Astrocyte of the hippocampus (primary cell): ENCODE measurements around the gene ASCC3.
"Not testable (repeated sequence)": the region's sequence is repeated elsewhere in the genome, so short reads cannot be mapped to it uniquely, and the experiment has no call there.

Source experiments
- DNase-seq: peaks from one replicate; pipeline ENCODE4 v3.0.0; 2011; ENCODE audit warnings: low read depth, low spot score

ASCC3 gene

DNA sequence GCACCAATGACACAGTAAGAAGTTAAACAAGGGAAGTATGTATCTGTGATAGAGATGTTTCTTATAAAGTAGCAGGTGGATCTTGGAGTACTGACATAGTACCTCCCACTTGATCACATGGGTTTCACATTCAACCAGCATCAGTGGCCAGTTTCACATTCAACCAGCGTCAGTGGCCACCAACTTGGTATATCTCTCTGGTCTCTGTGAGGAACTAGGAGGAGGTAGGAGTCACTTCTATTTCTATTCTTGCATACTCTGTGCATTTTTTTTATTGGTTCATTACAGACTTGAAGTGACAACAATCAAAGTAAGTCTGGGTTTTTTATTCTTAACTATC is 216.1 kb downstream of the ASCC3 start:
- DNase-seq: peak; percentile 9

DNA sequence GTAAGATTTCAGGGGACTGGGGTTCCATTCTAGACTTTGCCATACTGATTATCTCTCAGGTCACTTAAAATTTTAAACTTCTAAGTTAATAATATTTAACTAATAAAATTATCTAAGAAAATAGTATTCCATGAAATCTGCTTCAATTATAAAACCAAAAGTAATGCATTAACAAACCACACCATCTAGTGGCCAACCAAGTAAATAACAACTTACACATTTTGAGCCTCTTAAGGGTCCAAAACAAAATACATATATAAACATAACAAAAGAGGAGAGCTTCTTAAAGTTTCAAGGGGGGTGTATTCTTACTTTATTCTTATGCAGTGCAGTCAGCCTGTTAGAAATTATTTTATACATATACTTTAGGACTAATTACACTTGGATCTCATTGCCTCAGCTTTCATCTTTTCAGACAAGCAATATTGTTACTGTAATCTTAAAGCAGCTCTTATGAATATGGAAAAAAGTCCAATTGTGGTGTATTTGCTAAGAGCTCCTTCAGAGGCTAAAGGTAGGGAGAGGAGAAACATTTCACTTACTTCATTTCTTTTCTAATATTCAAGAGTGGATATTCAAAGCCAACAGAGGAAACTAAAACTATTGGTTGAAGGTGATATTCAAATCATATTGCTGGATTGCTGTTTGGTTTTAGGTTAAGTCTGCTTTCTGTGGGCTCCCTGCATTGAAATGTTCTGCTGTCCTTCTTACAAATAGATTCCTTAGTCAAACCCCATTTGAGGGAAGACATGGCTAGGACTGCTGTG is 216.7 kb downstream of the ASCC3 start:
- DNase-seq: peak; percentile 38

DNA sequence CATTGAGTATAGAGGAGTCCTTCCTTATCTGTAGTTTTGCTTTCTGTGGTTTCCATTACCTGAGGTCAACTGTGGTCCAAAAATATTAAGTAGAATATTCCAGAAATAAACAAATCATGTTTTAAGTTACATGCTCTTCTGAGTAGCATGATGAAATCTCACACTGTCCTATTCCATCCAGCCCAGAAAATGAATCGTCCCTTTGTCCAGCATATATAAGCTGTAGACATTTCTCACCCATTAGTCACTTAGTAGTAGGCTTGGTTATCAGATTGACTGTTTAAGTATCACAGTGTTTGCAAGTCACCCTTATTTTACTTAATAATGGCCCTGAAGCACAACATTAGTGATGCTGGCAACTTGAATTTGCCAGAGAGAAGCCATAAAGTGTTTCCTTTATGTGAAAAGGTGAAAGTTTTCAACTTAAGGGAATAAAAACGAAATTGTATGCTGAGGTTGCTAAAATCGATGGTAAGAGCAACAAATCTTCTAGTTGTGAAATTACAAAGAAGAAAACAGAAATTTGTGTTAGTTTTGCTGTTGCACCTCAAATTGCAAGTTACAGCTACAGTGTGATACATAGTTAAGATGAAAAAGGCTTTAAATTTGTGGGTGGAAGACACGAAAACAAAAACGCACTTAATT is 217.8 kb downstream of the ASCC3 start:
- peak; percentile 54 for DNase-seq

DNA sequence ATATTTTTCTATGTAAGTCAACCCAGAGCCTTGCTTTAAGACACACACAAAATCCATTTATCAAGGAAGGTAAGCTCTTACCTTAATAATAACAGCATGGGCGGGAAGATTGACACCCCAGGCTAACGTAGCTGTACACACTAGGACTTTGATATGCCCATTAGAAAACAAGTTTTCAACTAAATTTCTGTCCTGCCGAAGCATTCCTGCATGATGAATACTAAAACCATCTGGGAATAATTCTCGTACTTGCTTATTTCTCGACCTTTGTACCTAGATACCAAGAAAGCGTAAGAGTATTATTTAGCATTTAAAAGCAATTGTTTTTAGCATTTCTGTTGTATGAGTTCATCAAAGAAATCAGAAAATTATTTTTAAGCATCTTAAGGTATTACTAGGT is 218.9 kb downstream of the ASCC3 start:
- DNase-seq: no peak

DNA sequence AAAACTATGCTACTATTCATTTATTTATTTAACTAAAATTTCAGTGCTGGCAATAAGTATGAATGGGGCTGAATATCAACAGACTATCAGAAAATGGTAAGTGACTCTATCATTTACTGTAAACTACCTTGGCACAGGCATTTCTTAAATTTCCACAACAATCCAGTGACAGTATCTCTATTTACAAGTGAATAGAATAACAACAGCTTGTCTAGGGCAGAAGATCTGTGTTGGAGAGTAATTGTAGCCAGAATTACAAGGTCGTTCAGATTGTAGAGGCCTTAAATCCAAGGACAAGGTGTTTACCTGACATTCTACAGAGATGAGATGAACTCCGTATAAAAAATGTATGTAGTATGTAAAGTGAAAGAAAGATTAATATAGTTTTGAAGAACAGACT is 222.6 kb downstream of the ASCC3 start:
- DNase-seq: no peak

DNA sequence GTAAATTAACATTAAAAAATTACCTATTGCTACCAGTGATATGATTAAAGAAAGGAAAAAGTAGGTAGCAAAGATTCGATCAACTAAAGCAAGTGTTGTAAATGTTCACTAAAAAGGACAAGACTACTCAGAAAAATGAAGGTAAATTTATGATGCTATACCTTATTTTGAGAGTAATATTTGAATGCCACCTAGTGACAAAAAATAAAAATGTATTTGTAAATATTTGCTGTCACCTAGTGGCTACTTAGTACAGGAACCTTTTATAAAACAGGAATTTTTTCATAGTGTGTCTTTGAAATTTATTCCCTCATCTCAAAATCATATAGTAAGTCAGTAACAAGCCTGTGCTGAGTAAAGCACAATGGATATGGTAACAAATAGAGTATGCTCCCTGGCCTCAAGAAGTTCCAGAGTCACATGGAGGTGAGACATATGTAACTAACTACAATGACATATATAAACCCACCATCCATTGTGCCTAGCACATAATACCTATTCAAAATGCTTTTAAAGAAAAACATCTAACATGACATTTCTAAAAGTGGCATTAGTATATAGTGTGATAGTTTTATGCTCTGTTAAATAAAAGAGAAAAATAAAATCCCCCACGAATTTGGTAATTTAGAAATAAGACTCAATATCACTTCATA is 223.3 kb downstream of the ASCC3 start:
- DNase-seq: no peak

DNA sequence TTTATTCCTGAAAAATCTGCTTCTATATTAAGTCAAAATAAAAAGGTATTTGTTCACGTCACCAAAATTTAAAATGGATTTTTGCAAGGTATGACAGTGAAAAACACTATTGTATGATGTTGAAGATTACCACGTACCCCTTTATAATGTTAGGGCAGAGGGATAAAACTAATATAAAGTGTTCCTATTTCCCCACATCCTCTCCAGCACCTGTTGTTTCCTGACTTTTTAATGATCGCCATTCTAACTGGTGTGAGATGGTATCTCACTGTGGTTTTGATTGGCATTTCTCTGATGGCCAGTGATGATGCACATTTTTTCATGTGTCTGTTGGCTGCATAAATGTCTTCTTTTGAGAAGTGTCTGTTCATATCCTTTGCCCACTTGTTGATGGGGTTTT is 240.0 kb downstream of the ASCC3 start:
- not testable (repeated sequence) for DNase-seq

DNA sequence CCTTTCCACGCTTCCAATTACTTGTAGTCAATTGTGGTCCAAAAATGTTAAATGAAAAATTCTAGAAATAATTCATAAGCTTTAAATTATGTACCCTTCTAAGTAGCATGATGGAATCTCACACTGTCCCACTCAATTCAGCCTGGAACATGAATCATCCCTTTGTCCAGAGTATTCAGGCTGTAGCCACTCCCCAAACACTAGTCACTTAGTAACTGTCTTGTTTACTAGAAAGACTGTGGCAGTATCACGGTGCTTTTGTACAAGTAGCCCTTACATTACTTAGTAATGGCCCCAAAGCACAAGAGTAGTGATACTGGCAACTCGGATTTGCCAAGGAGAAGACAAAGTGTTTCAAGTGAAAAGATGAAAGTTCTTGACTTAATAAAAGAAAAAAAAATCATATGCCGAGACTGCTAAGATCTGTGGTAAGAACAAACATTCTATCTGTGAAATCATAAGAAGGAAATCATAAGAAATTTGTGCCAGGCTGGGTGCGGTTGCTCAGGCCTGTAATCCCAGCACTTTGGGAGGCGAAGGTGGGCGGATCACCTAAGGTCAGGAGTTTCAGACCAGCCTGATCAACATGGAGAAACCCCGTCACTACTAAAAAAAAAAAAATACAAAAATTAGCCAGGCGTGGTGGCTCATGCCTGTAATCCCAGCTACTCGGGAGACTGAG is 247.9 kb downstream of the ASCC3 start:
- peak; percentile 77 for DNase-seq

DNA sequence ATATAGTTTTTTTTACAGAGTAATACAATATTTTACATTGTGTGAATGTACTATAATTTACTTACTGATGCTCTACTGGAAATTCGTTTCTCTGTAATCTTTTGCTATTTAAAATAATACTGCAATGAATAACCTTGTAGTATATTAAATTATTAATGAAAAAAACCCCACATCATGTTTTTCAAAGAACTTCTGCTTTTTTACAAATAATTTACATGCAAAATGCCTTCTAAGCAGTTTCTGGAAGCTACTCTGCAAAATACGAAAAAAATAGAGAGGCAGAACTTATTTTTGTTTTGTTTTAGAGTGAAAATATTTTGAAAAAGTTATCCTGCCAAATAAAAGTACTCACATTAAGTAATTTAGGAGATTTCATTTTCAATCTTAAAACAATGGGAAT is 250.6 kb downstream of the ASCC3 start:
- no peak for DNase-seq

DNA sequence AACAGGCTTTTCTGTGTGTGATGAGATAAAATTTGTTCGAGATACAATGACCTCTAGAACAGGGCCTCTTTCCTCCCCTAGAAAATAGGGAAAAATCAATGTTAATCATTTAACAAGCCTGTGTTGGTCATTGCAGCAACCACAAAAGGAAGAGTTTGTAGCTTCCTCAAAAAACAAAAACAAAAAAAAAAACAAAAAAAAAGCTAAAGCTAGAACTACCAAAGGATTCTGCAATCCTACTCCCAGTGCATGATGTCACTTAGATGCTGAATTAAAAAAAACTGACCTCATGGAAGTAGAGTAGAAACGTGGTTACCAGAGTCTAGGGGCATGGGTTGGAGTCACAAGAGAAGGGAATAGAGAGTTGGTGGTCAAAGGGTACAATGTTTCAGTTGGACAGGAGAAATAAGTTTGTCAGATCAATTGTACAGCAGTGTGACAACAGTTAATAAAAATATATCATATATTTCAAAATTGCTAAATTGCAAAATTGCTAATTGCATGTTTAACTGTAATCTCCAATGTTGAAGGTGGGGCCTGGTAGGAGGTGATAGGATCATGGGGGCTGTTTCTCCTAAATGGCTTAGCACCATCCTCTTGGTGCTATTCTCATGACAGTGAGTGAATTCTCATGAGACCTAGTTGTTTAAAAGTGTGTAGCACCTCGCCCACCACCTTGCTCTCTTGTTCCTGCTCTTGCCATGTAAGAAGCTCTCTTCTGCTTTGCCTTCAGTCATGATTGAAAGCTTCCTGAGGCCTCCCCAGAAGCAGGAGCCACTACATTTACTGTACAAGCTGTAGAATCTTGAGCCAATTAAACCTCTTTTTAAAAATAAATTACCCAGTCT is 253.0 kb downstream of the ASCC3 start:
- DNase-seq: no peak

DNA sequence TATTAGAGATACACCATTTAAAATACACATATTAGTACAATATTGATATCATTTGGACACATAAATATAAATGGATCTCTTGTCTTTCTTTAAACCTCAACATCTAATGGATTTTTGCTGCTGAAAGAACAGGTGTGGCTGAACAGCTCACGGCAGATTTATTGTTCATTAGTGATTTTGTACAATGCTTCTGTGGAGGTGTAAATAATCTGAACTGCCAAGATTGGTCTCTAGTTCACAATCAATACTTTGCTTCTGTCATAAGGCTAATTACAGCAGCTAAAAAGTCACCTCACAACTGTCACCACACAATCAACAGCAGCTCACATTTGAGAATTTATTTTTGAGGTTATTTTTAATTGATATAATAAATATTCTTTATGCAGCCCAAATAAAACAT is 254.4 kb downstream of the ASCC3 start:
- DNase-seq: no peak

DNA sequence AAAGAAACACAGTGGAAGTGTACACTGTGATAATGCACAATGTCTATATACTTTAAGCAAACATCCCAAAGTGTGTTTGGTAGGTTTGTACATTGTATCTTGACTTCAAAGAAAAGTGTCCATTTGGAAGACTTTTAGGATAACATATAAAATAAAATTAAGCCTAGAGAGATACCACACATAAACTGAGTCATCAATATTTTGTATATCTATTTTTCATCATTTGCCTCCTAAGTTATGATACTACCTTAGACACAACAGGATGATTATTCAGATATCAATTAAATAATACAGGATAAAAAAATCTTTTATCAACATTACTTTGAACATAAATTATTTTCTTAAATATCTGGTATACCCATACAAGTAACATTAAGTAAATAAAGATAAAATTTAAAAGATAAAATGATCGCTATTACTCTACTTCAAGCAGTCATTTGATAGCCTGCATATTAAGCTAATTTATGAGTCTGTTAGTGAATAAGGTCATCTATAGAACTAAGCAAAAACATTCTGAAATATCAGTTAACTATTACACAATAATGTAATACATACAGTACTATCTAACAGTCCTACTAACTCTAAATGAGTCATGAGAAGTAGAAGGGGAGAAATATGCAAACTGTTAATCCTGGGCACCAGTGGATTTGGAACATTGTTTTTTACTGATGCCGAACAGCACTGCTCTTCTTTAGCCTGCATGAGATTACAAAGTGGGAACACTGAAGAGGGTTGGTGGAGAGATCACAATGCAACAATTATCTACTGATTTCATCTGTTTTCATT is 258.0 kb downstream of the ASCC3 start:
- no peak for DNase-seq

DNA sequence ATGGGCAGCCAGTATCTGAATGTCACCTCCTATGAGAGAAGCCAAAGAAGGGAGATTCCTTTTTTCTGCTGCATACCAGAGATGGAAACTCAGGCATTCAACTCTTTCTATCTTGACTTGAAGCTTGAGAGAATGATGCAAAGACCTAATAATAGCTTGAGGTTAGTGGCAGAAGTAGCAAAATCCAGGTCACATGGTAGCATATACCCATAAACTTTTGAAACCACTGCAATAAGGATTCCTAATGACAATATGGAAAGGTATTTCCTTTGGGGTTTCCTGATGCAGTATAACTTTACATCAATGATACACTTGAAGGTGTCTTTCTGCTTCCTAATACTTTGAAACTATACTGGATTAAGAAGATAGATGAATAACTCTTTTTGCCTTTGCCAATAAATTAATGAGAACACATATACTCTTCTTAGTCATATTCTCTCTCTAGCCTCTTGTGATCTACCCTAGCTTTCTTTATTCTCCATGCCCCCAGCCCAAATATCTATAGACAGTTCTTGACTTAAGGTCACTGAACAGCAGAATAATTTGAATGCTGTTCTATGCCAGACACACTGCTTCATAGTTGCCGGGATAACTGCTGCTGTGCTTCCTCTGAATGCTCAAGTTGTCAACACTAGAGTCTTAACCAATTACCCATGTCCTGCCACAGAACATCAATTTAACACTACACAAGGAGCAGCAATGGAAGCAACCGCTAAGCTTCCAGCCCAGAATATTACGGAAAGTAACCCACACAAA is 260.9 kb downstream of the ASCC3 start:
- DNase-seq: peak; percentile 48

DNA sequence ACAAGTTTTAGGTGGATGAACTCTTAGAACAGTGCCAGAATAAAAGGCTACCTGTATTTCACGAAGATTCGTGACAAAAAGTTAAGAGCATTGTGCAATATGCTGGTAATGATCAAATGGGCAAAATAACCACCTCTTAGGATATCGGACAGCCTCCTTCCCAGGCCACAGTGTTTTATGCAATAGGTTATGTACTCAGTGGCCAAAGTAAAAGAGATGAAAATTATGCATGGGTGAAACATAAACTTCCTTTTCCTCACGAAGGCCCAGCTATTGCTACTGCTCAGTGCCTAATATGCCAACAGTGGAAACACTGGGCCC is 262.8 kb downstream of the ASCC3 start:
- no peak for DNase-seq

DNA sequence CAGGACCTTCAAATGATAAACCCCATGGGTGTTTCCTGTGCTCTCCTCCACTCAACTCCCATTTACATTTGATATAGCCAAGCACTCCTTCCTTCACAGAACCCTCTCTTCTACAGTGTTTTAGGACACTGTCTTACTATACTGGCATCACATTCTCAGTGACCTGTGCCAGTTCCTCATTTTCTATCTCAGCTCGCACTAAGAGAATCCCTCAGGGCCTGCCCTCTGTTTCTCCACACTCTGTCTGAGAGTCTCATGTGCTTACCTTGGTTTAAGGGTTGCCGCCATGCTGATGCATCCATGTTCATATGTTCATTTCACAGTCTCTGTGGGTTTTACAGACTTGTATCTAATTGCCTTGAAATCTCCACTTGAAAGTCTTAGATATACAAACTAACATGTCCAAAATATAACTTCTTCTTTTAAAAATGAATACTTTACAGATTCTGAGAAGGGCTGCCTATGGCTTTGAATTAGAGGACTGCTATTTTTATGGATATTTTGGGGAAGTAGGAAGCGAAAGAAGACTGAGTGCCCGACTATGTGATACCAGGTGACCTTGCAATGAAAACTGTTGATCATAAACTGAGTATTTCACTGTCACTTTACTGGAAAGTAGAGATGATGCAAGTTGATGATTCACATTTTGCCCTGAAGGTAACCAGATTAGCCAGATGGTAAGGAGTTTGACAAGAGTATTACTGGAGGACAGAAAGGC is 263.3 kb downstream of the ASCC3 start:
- no peak for DNase-seq

DNA sequence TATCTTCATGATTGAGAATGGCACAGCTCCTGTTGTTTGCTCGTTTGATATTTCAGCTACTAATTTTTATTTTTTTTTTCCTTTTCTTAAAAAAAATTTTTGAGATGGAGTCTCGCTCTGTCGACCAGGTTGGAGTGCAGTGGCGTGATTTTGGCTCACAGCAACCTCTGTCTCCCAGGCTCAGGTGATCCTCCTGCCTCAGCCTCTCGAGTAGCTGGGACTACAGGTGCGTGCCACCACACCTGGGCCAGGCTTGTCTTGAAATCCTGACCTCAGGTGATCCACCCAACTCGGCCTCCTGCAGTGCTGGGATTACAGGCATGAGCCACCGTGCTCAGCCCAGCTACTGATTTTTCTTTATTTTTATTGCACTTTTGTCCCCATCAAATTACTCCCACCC is 266.2 kb downstream of the ASCC3 start:
- DNase-seq: no peak

DNA sequence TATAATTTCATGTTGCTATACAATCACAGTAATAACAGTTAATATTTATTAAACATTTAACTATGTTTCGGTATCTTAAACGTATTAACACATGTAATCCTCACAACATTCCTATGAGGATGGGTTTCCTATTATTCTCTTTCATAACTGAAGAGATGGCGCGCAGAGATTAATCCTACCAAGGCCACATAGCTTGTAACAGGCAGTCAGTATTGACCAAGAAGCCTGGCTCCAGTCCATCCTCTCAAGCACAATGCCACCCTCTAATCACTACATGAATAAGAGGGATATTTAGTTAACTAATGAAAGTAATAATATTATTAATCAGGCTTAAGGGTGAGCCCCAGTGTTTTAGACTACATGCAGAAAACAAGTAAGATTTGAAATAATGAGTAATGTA is 266.7 kb downstream of the ASCC3 start:
- DNase-seq: no peak

DNA sequence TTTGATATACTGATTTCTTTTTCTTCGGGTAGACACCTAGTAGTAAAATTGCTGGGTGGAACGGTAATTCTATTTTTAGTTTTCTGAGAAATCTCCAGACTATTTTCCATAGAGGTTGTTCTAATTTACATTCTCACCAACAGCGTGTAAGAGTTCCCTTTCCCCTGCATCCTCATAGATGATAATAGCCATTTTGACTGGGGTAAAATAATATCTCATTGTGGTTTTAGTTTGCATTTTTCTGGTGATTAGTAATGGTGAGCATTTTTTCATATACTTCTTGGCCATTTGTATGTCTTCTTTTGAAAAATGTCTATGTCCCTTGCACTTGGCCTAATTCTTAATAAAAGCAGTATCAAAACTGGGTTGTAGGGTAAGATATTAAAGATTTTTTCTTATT is 267.5 kb downstream of the ASCC3 start:
- no peak for DNase-seq

DNA sequence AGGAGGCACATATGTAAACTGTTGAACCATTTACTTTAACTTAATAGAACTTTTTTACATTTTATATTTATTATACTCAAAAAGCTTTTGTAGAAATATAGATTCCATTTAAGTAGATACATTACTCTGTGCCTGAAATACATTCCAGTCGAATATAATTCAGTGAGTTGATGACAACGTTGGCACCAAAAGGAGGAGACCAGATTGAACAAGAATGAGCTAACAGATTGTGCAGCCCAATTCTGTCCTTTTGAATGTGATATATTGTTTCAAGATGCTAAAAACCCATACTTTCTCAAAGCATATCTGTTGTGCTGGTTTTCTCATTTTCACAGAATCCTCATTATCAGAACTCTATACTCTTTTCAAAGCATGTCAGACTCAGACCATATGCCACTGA is 269.0 kb downstream of the ASCC3 start:
- no peak for DNase-seq
